SJCRH30 (cell line): ENCODE data around the gene MAP2K2. TPM values are rescaled to one million over a fixed set of nuclear protein-coding genes. Genes with fewer than 3 reads are reported as not detected.

Experiments used
- DNase-seq, 2 experiments: peaks; one replicate each; pipeline ENCODE4 v3.0.0-alpha.2; 2015 to 2020
- H3K27ac ChIP-seq: fragments of 250-450 bp; sonication (Bioruptor Pico); 2 replicates; pipeline ENCODE4 v1.5.1; 2020; ENCODE audit warnings: mild to moderate bottlenecking, moderate library complexity
- H3K27me3 ChIP-seq: fragments of 250-450 bp; sonication (Bioruptor Pico); 2 replicates; pipeline ENCODE4 v1.5.1; 2020; ENCODE audit warnings: mild to moderate bottlenecking, moderate library complexity
- H3K36me3 ChIP-seq: fragments of 250-450 bp; sonication (Bioruptor Pico); 2 replicates; pipeline ENCODE4 v1.5.1; 2020; ENCODE audit warnings: mild to moderate bottlenecking, moderate library complexity
- H3K4me1 ChIP-seq: fragments of 250-450 bp; sonication (Bioruptor Pico); 2 replicates; pipeline ENCODE4 v1.5.1; 2020; ENCODE audit warnings: mild to moderate bottlenecking, moderate library complexity
- H3K4me3 ChIP-seq: fragments of 250-450 bp; sonication (Bioruptor Pico); 2 replicates; pipeline ENCODE4 v1.5.1; 2020; ENCODE audit warnings: mild to moderate bottlenecking, moderate library complexity
- H3K9me3 ChIP-seq: fragments of 250-450 bp; sonication (Bioruptor Pico); replicated peaks from 2 replicates; pipeline ENCODE4 v1.5.1; 2020; ENCODE audit warnings: mild to moderate bottlenecking, moderate library complexity
- total RNA-seq: library from RNA; depleted of rRNA; stranded (reverse); fragments of >200 nt; shearing (Covaris generic); gene quantifications from 2 replicates; pipeline ENCODE4 v1.2.3, GENCODE V29; 2014

The MAP2K2 gene
- total RNA-seq, 1 experiment from 2014 or later: 118 TPM

DNA sequence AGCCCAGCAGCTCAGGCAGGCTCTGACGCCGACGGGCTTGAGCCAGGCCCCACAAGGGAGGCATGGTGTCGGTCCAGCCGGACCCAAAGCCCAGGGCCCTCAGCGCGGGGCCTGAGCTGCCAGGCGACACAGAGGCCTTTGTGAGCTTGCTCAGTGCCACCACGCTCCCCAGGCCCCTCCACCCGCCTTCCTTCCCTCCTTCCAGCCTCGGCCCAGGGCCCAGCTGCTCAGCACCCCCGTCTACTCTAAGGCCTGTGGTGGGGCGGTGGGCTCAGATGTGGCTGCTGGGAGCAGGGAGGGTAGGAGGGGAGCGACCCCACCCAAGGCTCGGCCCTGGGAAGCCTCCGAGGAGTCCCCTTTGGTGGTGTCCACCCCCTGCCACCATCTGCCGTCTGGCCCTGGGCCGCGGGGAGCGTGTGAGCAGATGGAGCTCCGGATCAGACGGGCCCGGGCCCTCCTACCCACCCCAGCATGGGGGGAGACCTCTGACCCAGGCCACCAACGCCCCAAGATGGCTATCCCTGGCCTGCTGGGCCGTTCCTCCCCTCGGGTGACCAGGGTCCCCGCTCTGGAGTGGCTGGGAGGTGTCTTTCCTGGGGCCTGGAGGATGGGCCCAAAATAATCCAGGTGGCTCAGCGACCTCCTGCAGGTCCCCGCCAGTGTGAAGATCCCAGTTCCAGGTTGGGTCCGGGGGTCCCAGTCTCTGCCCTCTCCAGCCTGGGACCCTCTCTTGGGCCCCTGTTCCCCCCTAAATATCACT, 65.0 kb downstream of the MAP2K2 start:
- Histone ChIP-seq H3K4me3 (no peak overlapping the region), H3K27me3 (no peaks in the 10 kb centered on the region), H3K27ac (no peak overlapping the region), H3K36me3 (peaks cover 12% of the 10 kb centered on the region), H3K9me3 (no peaks in the 10 kb centered on the region), H3K4me1 (no peaks in the 10 kb centered on the region)
- DNase-seq: no peak

DNA sequence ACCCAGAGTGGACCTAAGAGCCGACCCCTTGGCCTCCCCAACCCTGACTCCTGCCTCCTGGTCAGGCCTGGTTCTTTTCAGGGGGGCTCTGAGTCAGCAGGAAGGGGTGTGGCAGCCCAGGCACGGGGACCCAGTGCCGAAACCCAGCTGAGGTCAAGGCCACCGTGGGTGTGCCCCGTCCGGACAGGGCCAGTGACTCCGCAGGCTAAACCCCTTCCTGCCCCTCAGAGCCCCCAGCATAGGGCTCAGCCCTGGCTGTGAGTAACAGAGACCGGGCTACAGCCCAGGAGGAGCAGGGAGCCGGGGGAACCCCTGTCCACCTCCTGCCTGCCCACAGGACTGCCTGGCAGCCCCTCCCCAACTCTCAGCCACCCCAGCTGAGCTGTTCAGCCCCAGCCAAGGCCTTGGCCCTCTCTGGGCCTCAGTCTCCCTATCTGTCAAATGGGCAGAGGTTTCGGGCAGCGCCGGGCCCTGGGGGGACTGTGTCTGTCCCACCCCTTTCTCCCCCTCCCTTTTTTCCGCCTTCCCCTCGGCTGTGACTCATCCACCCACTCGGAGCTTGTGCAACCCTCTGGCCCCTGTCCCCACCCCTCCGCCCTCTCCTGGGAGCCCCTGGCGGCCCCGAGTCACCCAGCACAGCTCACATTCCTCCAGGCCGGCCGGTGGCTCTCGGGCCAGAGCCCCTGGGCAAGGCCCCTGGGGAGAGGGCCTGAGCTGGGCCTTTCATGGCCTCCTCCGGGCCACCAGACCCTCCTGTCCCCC, 65.8 kb downstream of the MAP2K2 start:
- Histone ChIP-seq H3K4me1 (no peaks in the 10 kb centered on the region), H3K4me3 (no peak overlapping the region)

GRCh38 chr19:4055209-4055552, 68.7 kb downstream of the MAP2K2 start:
- peaks cover 21% of the 10 kb centered on the region for H3K36me3 ChIP-seq
- no peaks in the 10 kb centered on the region for H3K4me1 ChIP-seq

More for the DNA sequence above, 65.8 kb downstream of the MAP2K2 start:
- no peak overlapping the region for H3K27ac ChIP-seq
- DNase-seq: no peak
- peaks cover 20% of the 10 kb centered on the region for H3K36me3 ChIP-seq
- H3K27me3 ChIP-seq: no peaks in the 10 kb centered on the region
- H3K9me3 ChIP-seq: no peaks in the 10 kb centered on the region

DNA sequence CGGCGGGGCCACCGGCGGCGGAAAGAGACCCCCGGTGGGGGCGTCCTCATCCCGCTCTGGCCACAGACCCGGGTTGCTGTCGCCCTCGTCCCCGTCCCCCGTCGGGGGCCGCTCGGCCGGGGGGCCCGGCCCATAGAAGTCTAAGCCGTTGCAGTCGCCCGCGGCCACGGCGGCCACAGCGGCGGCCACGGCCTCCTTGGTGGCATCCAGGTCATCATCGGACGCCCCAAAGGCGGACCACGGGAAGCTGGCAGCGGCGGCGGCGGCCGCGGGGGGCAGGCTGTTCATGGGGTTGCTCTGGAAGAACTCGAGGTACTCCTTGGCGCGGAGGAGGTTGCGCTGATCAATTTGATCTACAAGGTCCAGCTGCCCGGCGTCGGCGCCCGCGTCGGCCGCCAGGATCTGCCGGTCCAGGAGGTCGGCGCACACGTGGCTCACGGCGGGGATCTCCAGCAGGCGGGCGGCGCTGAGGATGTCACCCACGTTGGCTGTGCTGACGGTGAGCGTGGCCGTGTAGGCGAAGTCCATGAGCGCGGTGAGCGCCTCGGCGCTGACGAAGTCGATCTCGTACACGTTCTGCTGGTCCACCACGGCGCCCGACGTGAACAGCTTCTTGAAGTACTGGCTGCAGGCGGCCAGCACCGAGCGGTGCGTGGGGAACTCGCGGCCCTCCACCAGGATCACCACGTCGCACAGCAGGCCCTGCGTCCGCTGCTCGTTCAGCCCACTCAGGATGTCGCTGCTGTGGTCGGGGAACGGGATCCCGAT, 69.3 kb downstream of the MAP2K2 start:
- Histone ChIP-seq H3K36me3 (peaks cover 21% of the 10 kb centered on the region), H3K27ac (no peak overlapping the region), H3K4me1 (no peaks in the 10 kb centered on the region), H3K4me3 (no peak overlapping the region), H3K27me3 (no peaks in the 10 kb centered on the region), H3K9me3 (no peaks in the 10 kb centered on the region)
- DNase-seq: no peak

More at GRCh38 chr19:4055209-4055552, 68.7 kb downstream of the MAP2K2 start:
- DNase-seq: no peak
- Histone ChIP-seq H3K4me3 (no peak overlapping the region), H3K27ac (no peak overlapping the region), H3K9me3 (no peaks in the 10 kb centered on the region), H3K27me3 (no peaks in the 10 kb centered on the region)

DNA sequence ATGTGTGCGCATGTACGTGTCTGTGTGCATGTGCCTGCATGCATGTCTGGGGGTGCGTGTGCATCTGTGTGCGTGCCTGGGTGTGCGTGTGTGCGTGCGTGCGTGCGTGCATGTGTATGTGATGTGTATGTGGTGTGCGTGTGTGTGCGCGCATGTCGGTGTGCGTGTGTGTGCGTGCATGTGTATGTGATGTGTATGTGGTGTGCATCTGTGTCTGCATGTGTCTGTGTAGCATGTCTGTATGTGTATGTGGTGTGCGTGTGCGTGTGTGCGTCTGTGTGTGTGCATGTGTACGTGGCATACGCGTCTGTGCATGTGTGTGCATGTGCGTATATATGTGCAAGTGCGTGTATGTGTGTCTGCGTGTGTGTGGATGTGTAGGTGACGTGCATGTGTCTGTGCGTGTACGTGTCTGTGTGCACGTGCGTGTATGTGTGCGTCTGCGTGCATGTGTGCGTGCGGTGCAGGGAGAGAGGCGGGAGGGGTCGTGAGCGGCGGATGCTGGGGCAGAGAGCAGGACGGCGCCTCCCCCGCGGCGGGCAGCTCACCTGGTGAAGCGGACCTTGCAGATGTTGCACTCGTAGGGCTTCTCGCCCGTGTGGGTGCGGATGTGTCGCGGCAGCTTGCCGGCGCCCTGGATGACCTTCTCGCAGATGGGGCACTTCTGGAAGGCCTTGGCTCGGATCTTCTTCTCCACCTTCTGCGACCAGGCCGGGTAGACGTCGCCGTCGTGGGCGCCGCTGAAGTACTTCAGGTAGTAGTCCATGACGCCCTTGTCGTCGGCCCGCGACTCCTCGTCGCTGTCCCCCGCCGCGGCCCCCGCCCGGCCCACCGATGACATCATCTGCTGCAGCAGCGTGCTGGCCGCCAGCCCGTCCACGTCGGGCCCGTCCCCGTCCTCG, 70.2 kb downstream of the MAP2K2 start:
- no peak for DNase-seq
- no peaks in the 10 kb centered on the region for H3K4me1 ChIP-seq
- H3K36me3 ChIP-seq: peaks cover 21% of the 10 kb centered on the region

DNA sequence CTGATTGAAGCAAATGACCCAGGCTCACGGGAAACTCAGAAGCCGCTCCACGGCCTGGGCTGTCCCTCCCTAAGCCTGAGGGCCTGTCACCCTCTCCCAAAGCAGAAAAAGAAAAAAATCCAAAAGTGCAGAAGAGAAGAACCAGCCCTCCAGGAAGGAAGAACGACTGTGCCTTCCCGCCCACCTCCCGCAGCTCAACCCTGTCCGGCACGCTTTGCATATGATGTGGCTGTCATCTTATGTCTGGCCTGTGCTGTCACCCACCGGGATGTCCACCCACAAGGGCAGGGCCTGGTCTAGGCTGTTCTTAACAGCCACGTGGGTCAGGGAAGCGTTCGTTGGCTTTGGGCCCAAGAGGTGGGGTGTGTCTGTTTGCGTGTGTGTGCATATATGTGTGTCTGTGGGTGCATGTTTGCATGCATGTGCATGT, 70.9 kb downstream of the MAP2K2 start:
- H3K27me3 ChIP-seq: no peaks in the 10 kb centered on the region
- H3K27ac ChIP-seq: no peak overlapping the region
- DNase-seq: no peak
- no peaks in the 10 kb centered on the region for H3K9me3 ChIP-seq
- H3K36me3 ChIP-seq: peaks cover 27% of the 10 kb centered on the region
- no peak overlapping the region for H3K4me3 ChIP-seq
- no peaks in the 10 kb centered on the region for H3K4me1 ChIP-seq

More for the DNA sequence above, 70.2 kb downstream of the MAP2K2 start:
- no peaks in the 10 kb centered on the region for H3K27me3 ChIP-seq
- H3K4me3 ChIP-seq: no peak overlapping the region
- no peaks in the 10 kb centered on the region for H3K9me3 ChIP-seq
- H3K27ac ChIP-seq: no peak overlapping the region

- peaks cover 27% of the 10 kb centered on the region for H3K36me3 ChIP-seq
- H3K4me3 ChIP-seq: no peak overlapping the region
- no peak for DNase-seq
- no peaks in the 10 kb centered on the region for H3K4me1 ChIP-seq
- no peaks in the 10 kb centered on the region for H3K9me3 ChIP-seq
- H3K27me3 ChIP-seq: no peaks in the 10 kb centered on the region
- H3K27ac ChIP-seq: no peak overlapping the region
Measured at GRCh38 chr19:4052114-4052992, 71.6 kb downstream of the MAP2K2 start.

DNA sequence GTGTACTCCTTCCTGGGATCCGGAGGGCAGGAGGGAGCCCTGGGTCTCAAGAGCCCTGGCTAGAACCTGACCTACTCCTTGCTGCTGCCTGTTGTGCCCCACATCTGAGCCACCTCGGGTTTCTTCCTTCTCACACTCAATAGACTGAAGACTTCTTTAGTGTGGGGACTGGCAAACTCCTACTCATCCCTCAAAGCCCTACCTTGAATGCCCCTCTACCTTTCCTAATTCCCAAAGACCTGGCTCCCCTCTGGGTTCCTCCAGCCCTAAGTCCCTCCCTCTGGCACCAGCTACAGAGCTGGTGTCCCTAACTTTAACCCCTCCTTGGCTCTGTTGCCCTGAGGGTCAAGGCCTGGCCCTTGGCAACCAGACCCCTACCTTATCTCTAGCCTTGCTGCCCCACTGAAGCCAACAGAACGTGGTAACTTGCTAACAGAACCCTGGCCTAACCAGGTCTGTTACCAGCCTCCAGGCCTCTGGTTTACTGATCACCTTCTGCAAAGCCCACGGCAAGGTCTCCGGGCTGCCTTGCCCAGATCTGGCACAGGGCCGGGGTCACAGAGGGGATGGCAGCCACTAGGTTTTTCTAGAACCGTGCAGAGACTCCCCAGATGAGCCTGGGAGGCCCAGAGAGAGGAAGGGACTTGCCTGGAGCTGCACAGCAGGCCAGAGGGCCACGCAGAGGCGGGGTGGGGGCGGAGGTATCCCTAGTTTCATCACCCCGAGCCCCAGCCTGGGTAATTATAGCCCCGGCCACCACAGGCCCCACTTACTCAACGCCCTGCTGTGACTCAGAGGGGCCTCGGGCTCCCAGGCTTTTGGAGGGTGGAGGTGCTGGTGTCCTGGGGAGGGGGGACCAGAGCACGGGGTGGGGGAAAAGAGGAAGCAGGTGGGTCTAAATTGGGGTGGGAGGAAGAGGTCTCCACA, 72.5 kb downstream of the MAP2K2 start:
- DNase-seq: no peak
- peaks cover 27% of the 10 kb centered on the region for H3K36me3 ChIP-seq

DNA sequence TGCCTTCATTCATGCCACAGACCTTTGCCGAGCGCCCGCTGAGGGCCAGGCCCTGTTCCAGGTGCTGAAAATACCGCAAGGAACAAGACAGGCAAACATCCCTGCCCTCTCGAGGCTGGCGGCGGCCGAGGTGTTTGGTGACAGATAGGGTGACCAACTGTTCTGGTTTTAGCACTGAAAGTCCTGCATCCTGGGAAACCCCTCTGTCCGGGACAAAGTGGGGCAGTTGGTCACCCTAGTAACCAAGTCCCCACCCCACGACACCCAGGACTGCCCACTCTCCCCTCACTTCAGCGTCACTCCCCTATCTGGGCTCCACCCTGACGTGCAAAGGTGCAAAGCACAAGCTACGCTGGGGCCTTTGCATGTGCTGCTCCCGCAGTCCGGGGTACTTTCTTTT, 74.5 kb downstream of the MAP2K2 start:
- H3K4me3 ChIP-seq: no peak overlapping the region
- no peak overlapping the region for H3K27ac ChIP-seq

More for the DNA sequence above, 72.5 kb downstream of the MAP2K2 start:
- no peaks in the 10 kb centered on the region for H3K27me3 ChIP-seq
- H3K27ac ChIP-seq: no peak overlapping the region
- H3K4me3 ChIP-seq: no peak overlapping the region
- H3K9me3 ChIP-seq: no peaks in the 10 kb centered on the region
- no peaks in the 10 kb centered on the region for H3K4me1 ChIP-seq

DNA sequence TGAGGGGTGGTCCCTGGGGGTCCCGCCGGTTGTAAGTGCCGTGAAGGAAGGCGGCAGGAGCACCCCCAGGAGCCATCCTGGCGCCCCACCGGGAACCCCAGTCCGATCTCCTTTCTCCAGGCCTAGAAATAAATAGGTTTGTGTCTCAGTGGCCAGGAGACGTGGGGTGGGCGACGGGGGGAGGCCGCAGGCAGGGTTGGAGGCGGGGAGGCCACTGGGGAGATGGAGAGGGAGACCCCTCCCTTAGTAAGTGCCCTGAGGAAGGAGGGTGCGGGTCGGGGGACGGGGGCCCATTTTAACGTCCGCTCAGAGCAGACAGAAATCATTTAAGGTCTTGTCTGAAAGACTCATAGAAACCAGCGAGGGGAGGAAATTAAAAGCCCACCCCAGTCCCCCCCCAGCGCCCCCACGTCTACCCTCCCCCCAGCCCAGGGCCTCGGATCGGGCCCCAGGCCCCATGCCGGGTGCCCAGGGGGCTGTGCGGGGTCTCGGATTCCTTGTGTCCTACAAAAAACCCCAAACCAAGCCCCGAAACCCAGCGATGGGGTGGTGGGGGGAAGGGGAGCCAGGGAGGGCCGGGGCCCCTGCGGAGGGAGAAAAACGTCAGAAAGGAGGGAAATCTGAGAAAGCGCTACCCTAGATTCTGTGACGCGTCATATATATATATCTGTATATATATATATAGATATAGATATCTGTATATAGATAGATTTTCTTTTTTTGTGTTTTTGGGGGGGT, 76.8 kb downstream of the MAP2K2 start:
- H3K4me1 ChIP-seq: no peaks in the 10 kb centered on the region
- no peaks in the 10 kb centered on the region for H3K9me3 ChIP-seq
- no peak for DNase-seq
- H3K27ac ChIP-seq: no peak overlapping the region
- no peak overlapping the region for H3K4me3 ChIP-seq
- H3K27me3 ChIP-seq: no peaks in the 10 kb centered on the region
- H3K36me3 ChIP-seq: peaks cover 7% of the 10 kb centered on the region; the same call in 1 of the 2 replicates

More for the DNA sequence above, 74.5 kb downstream of the MAP2K2 start:
- Histone ChIP-seq H3K9me3 (no peaks in the 10 kb centered on the region), H3K36me3 (peaks cover 19% of the 10 kb centered on the region), H3K4me1 (no peaks in the 10 kb centered on the region), H3K27me3 (no peaks in the 10 kb centered on the region)
- DNase-seq: no peak

DNA sequence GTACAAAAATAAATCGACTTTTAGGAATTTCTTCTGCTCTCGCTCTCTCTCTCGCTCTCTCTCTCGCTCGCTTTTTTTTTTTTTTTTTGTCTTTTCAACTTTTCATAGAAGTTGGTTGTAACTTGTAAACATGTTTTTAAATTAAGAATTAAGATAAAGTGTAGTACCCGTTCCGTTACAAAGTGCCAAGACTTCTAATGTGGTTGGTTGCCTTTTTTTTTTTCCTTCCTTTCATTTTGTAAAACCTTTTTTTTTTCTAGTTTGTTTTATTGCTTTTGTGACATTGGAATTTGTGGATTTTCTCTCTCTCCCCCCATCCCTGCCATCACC, 77.6 kb downstream of the MAP2K2 start:
- H3K4me3 ChIP-seq: no peak overlapping the region
- H3K4me1 ChIP-seq: no peaks in the 10 kb centered on the region
- DNase-seq: no peak
- H3K27ac ChIP-seq: no peak overlapping the region
- no peaks in the 10 kb centered on the region for H3K27me3 ChIP-seq
- no peaks in the 10 kb centered on the region for H3K9me3 ChIP-seq
- H3K36me3 ChIP-seq: peaks cover 7% of the 10 kb centered on the region; the same call in 1 of the 2 replicates
